Mesendoderm (in vitro differentiated cells): ENCODE measurements around the gene KEAP1.
"Not testable (repeated sequence)": the region's sequence is repeated elsewhere in the genome, so short reads cannot be mapped to it uniquely, and the experiment has no call there.

Source experiments
- DNase-seq: peaks from one replicate; pipeline ENCODE4 v3.0.0; 2013
- H2AK5ac ChIP-seq: 2 replicates; pipeline ENCODE4 v1.6.1; 2013; ENCODE audit warnings: low read length, inconsistent platforms
- H2BK120ac ChIP-seq: 2 replicates; pipeline ENCODE4 v1.6.1; 2013; ENCODE audit warnings: low read depth, mild to moderate bottlenecking, low read length, moderate library complexity, mixed read lengths
- H2BK15ac ChIP-seq: replicated peaks from 2 replicates; pipeline ENCODE4 v1.6.1; 2013; ENCODE audit warnings: low read depth, mild to moderate bottlenecking, moderate library complexity
- H2BK5ac ChIP-seq: 2 replicates; pipeline ENCODE4 v1.6.1; 2013; ENCODE audit warnings: low read length, inconsistent platforms
- H3K18ac ChIP-seq: 2 replicates; pipeline ENCODE4 v1.6.1; 2013; ENCODE audit warnings: mild to moderate bottlenecking, low read length, mixed read lengths
- H3K23ac ChIP-seq: one replicate; pipeline ENCODE4 v1.6.1; 2013; ENCODE audit warnings: low read length
- H3K27ac ChIP-seq: 2 replicates; pipeline ENCODE4 v1.5.1; 2013; ENCODE audit warnings: low read depth, mild to moderate bottlenecking, inconsistent platforms, low read length, moderate library complexity
- H3K27me3 ChIP-seq: 2 replicates; pipeline ENCODE4 v1.6.1; 2013; ENCODE audit warnings: low read length, control low read depth, mild to moderate bottlenecking, inconsistent platforms; ENCODE audit not compliant: insufficient read depth, poor library complexity
- H3K36me3 ChIP-seq: 2 replicates; pipeline ENCODE4 v1.6.1; 2013; ENCODE audit warnings: low read length, inconsistent platforms; ENCODE audit not compliant: control insufficient read depth, insufficient read depth
- H3K4ac ChIP-seq: one replicate; pipeline ENCODE4 v1.6.1; 2013; ENCODE audit warnings: low read depth, mild to moderate bottlenecking, low read length, moderate library complexity
- H3K4me1 ChIP-seq: 2 replicates; pipeline ENCODE4 v1.6.1; 2013; ENCODE audit warnings: low read depth, low read length, inconsistent platforms; ENCODE audit not compliant: control insufficient read depth
- H3K4me2 ChIP-seq: 2 replicates; pipeline ENCODE4 v1.6.1; 2013; ENCODE audit warnings: low read length
- H3K4me3 ChIP-seq: 2 replicates; pipeline ENCODE4 v1.5.1; 2013; ENCODE audit warnings: mild to moderate bottlenecking, low read length
- H3K56ac ChIP-seq: one replicate; pipeline ENCODE4 v1.6.1; 2013; ENCODE audit warnings: low read length
- H3K79me1 ChIP-seq: 2 replicates; pipeline ENCODE4 v1.6.1; 2013; ENCODE audit warnings: low read length, inconsistent platforms
- H3K79me2 ChIP-seq: 2 replicates; pipeline ENCODE4 v1.6.1; 2013; ENCODE audit warnings: mild to moderate bottlenecking, low read length; ENCODE audit not compliant: control insufficient read depth, insufficient read depth
- H3K9ac ChIP-seq: 2 replicates; pipeline ENCODE4 v1.6.1; 2013; ENCODE audit warnings: low read length, inconsistent platforms
- H4K5ac ChIP-seq: one replicate; pipeline ENCODE4 v1.6.1; 2013; ENCODE audit warnings: low read length
- H4K8ac ChIP-seq: one replicate; pipeline ENCODE4 v1.6.1; 2013; ENCODE audit warnings: low read depth, mild to moderate bottlenecking, control low read depth, low read length, moderate library complexity
- WGBS: extraction: QIAGEN DNeasy Blood & Tissue Kit; methylation state at CpG from one replicate; pipeline ENCODE4 v1.1.7; 2013; ENCODE audit warnings: low lambda C conversion rate, missing lambda C conversion rate; ENCODE audit not compliant: insufficient coverage; ENCODE audit errors: extremely low coverage; 5-methylcytosine and 5-hydroxymethylcytosine counted together

KEAP1 gene

DNA sequence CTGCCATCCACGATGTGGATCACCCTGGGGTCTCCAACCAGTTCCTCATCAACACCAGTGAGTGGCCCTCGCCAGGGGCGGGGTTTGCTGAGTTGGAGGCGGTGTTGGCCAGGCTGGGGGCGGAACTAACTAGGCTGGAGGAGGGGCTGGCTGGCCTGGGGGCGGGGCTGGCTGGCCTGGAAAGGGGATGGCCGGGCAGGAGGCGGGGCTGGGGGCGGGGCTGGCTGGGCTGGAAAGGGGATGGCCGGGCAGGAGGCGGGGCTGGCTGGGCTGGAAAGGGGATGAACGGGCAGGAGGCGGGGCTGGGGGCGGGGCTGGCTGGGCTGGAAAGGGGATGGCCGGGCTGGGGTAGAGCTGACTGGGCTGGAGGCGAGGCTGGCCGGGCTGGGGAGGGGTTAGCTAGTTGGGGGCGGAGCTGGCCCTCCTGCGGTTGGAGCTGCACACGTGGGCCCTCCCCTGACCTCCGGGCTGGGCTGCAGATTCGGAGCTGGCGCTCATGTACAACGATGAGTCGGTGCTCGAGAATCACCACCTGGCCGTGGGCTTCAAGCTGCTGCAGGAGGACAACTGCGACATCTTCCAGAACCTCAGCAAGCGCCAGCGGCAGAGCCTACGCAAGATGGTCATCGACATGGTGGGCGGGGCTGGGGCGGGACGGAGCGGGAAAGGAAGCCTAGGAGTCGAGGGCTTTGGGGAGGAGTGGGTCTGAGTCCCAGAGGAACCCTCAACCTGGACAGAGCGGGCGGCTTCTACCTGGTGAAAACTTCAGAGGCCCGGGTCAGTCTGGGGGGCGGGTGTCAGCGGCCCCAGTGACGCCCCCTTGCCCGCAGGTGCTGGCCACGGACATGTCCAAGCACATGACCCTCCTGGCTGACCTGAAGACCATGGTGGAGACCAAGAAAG lies 41.9 kb downstream of the KEAP1 start:
- H2AK5ac ChIP-seq = no peak overlapping the region
- H3K79me2 ChIP-seq = no peaks in the 10 kb centered on the region
- no peaks in the 10 kb centered on the region for H3K27me3 ChIP-seq
- peak overlapping the region; percentile 89 for H3K4me2 ChIP-seq
- H2BK120ac ChIP-seq = no peak overlapping the region
- no peak overlapping the region for H3K18ac ChIP-seq
- H4K5ac ChIP-seq = no peak overlapping the region
- DNase-seq = peak; percentile 96
- no peak overlapping the region for H4K8ac ChIP-seq
- H3K4me3 ChIP-seq = peak overlapping the region; percentile 32
- peak overlapping the region; percentile 80 for H3K56ac ChIP-seq
- no peak overlapping the region for H2BK5ac ChIP-seq
- no peaks in the 10 kb centered on the region for H3K79me1 ChIP-seq
- no peak overlapping the region for H2BK15ac ChIP-seq
- H3K4ac ChIP-seq = no peak overlapping the region
- no peak overlapping the region for H3K23ac ChIP-seq
- H3K4me1 ChIP-seq = no peaks in the 10 kb centered on the region
- WGBS = no CpG with 5 or more reads among the region's 45 CpGs
- no peak overlapping the region for H3K27ac ChIP-seq
- no peaks in the 10 kb centered on the region for H3K36me3 ChIP-seq
- peak overlapping the region; percentile 54 for H3K9ac ChIP-seq

DNA sequence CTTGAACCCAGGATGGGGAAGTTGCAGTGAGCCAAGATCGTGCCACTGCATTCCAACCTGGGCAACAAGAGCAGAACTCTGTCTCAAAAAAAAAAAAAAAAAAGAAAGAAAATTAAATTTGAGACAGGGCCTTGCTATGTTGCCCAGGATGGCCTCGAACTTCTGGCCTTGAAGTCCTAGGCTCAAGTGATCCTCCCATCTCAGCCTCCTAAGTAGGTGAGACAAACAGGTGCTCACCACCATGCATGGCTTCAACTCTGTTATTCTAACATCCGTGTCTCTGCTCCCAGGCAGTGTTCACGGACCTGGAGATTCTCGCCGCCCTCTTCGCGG lies 42.5 kb downstream of the KEAP1 start:
- no peak overlapping the region for H3K56ac ChIP-seq
- no peaks in the 10 kb centered on the region for H3K79me1 ChIP-seq
- no peak overlapping the region for H3K4me2 ChIP-seq
- H2BK5ac ChIP-seq = no peak overlapping the region
- no peak overlapping the region for H3K4me3 ChIP-seq
- no peaks in the 10 kb centered on the region for H3K27me3 ChIP-seq
- H3K4me1 ChIP-seq = no peaks in the 10 kb centered on the region
- H4K5ac ChIP-seq = no peak overlapping the region
- no peak overlapping the region for H3K18ac ChIP-seq
- no peak overlapping the region for H2AK5ac ChIP-seq
- no CpG with 5 or more reads among the region's 8 CpGs for WGBS
- no peak overlapping the region for H2BK120ac ChIP-seq
- no peaks in the 10 kb centered on the region for H3K36me3 ChIP-seq
- H3K4ac ChIP-seq = no peak overlapping the region
- no peak overlapping the region for H3K27ac ChIP-seq
- no peak overlapping the region for H3K9ac ChIP-seq
- H2BK15ac ChIP-seq = no peak overlapping the region
- H4K8ac ChIP-seq = no peak overlapping the region
- no peak overlapping the region for H3K23ac ChIP-seq
- no peaks in the 10 kb centered on the region for H3K79me2 ChIP-seq
- no peak for DNase-seq

DNA sequence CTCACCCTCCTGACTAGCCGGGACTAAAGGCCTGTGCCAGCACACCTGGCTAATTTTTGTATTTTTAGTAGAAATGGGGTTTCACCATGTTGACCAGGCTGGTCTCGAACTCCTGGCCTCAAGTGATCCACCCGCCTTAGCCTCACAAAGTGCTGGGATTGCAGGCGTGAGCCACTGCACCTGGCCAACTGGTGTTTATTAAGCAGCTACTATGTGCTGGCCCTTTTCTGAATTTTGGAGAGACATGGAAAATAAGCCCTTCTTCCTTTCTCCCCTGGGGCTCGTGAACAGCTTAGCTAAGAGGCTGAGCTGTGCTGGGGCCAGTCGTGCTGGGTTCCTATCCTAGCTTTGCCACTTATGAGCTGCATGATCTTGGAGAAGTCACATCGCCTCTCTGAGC lies 44.4 kb downstream of the KEAP1 start:
- not testable (repeated sequence) for H3K4ac ChIP-seq, H4K8ac ChIP-seq, H2BK15ac ChIP-seq, H2BK120ac ChIP-seq, H3K9ac ChIP-seq, H3K27ac ChIP-seq, H3K4me3 ChIP-seq, H3K79me1 ChIP-seq, H2AK5ac ChIP-seq, H3K36me3 ChIP-seq, H3K4me2 ChIP-seq, H3K18ac ChIP-seq, H4K5ac ChIP-seq, H3K27me3 ChIP-seq, H3K4me1 ChIP-seq, DNase-seq, H2BK5ac ChIP-seq, H3K79me2 ChIP-seq, H3K56ac ChIP-seq, H3K23ac ChIP-seq
- no CpG with 5 or more reads among the region's 7 CpGs for WGBS

DNA sequence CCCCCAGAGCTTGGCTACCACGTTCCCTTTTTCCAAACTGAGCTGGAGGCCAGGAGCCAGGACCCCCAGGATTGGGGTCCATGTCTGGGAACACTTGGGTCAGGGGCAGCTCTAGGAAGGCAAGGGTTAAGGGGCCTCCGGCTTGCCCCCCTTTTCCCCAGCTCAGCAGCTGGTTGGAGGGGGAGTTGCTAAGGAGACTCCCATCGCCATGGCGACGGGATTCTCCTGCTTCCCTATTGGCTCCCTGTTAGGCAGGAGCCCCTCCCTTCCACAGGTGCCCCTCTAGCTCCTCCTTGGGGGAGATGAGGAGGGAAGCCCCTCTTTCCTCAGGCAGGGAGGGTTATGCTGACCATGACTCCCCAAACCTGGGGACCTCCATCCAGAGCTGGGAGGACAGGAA lies 48.9 kb downstream of the KEAP1 start:
- Histone ChIP-seq H3K18ac (no peak overlapping the region), H4K5ac (no peak overlapping the region), H3K79me2 (no peaks in the 10 kb centered on the region), H2AK5ac (no peak overlapping the region), H2BK120ac (no peak overlapping the region), H3K56ac (no peak overlapping the region), H4K8ac (no peak overlapping the region), H3K4me3 (no peak overlapping the region), H3K4me1 (no peaks in the 10 kb centered on the region), H3K4ac (no peak overlapping the region), H3K4me2 (no peak overlapping the region), H3K79me1 (no peaks in the 10 kb centered on the region), H3K27me3 (no peaks in the 10 kb centered on the region), H3K9ac (no peak overlapping the region), H3K36me3 (no peaks in the 10 kb centered on the region), H2BK5ac (no peak overlapping the region), H3K23ac (no peak overlapping the region), H3K27ac (no peak overlapping the region), H2BK15ac (no peak overlapping the region)
- no CpG with 5 or more reads among the region's 5 CpGs for WGBS
- DNase-seq = peak; percentile 50

DNA sequence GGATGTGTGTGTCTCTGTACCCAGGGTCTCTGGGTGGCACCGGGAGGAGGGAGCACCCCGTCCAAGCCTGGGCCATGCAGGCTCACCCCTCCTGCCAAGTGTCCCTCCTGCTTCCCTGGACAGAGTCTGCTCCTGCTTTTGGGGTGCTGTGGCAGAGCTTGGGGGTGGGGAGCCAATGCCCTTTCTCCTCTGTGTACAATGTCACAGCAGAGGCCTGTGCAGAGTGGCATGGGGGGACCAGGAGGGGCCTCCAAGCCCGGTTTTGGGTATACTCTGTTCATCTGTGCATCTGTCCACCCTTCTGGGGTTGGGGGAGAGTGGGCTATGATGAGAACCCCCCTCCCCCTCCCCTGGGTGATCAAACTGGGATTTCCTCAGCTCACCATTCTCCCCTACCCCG lies 49.3 kb downstream of the KEAP1 start:
- Histone ChIP-seq H3K23ac (no peak overlapping the region), H3K56ac (no peak overlapping the region), H3K4me1 (no peaks in the 10 kb centered on the region), H2AK5ac (no peak overlapping the region), H3K27ac (no peak overlapping the region), H3K79me1 (no peaks in the 10 kb centered on the region), H4K8ac (no peak overlapping the region), H3K9ac (no peak overlapping the region), H3K4me3 (no peak overlapping the region), H2BK5ac (no peak overlapping the region), H3K79me2 (no peaks in the 10 kb centered on the region), H2BK15ac (no peak overlapping the region), H3K4ac (no peak overlapping the region), H2BK120ac (no peak overlapping the region), H3K36me3 (no peaks in the 10 kb centered on the region), H3K18ac (no peak overlapping the region), H3K27me3 (no peaks in the 10 kb centered on the region), H4K5ac (no peak overlapping the region), H3K4me2 (no peak overlapping the region)
- no peak for DNase-seq
- no CpG with 5 or more reads among the region's 4 CpGs for WGBS
